ENCODE measurements around the gene PRKCA. TPM values are rescaled to one million over a fixed set of nuclear protein-coding genes. Genes with fewer than 3 reads are reported as not detected.

PRKCA gene
- total and polyA plus RNA-seq, 9 of the 15 experiments (the other 6 are each of a cell fraction or from before 2014, with no cell fraction given): 3.2 to 33.0 (median 17.8) TPM

GRCh38 chr17:66635386-66636045 is 333.1 kb downstream of the PRKCA start (continued):
- TF ChIP-seq HES1 (IDR thresholded peaks at IDR 0.05; ENCODE audit: low read depth) (no peak), SNAPC5 (CRISPR knock-in tag; IDR thresholded peaks at IDR 0.05) (no peak), NR4A1 (CRISPR knock-in tag; IDR thresholded peaks at IDR 0.05) (no peak), NR4A1 (tag; IDR thresholded peaks at IDR 0.05) (no peak), BRD9 (IDR thresholded peaks at IDR 0.05; ENCODE audit: low read depth, partially characterized antibody) (no peak), DMBX1 (CRISPR knock-in tag; IDR thresholded peaks at IDR 0.05; ENCODE audit: borderline replicate concordance) (no peak)

- TF ChIP-seq POLR2A (conservative IDR thresholded peaks at IDR 0.05): no peak
- TF ChIP-seq ZNF561 (CRISPR knock-in tag; conservative IDR thresholded peaks at IDR 0.05): no peak
- TF ChIP-seq HDGF (IDR thresholded peaks at IDR 0.05): no peak
- TF ChIP-seq SMAD2 (IDR thresholded peaks at IDR 0.05; ENCODE audit: low read depth, low read length): no peak
- TF ChIP-seq, protein P1, sequence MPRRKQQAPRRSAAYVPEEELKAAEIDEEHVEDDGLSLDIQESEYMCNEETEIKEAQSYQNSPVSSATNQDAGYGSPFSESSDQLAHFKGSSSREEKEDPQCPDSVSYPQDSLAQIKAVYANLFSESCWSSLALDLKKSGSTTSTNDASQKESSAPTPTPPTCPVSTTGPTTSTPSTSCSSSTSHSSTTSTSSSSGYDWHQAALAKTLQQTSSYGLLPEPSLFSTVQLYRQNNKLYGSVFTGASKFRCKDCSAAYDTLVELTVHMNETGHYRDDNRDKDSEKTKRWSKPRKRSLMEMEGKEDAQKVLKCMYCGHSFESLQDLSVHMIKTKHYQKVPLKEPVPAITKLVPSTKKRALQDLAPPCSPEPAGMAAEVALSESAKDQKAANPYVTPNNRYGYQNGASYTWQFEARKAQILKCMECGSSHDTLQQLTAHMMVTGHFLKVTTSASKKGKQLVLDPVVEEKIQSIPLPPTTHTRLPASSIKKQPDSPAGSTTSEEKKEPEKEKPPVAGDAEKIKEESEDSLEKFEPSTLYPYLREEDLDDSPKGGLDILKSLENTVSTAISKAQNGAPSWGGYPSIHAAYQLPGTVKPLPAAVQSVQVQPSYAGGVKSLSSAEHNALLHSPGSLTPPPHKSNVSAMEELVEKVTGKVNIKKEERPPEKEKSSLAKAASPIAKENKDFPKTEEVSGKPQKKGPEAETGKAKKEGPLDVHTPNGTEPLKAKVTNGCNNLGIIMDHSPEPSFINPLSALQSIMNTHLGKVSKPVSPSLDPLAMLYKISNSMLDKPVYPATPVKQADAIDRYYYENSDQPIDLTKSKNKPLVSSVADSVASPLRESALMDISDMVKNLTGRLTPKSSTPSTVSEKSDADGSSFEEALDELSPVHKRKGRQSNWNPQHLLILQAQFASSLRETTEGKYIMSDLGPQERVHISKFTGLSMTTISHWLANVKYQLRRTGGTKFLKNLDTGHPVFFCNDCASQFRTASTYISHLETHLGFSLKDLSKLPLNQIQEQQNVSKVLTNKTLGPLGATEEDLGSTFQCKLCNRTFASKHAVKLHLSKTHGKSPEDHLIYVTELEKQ (CRISPR knock-in tag; IDR thresholded peaks at IDR 0.05): no peak
- H3K36me3 ChIP-seq (ENCODE audit: control insufficient read depth, insufficient read depth, low read length): peaks cover under 1% of the 10 kb centered on the region; the same call in 1 of the 3 replicates
- H3K27me3 ChIP-seq (ENCODE audit: control insufficient read depth in 2 of 2, insufficient read depth in 2 of 2, low read length in 2 of 2): no peaks in the 10 kb centered on the region
- intact Hi-C loops (cut with micrococcal nuclease) (no loop called here), in situ Hi-C loops (cut with MboI) (no loop called here)
- 0 out of 2 replicates have a peak, but pooled peaks cover 4% of the 10 kb centered on the region for H4K20me1 ChIP-seq (replicated peaks; ENCODE audit: control insufficient read depth, insufficient read depth, low read length)
- no peaks in the 10 kb centered on the region for H3K9me3 ChIP-seq (replicated peaks; ENCODE audit: control insufficient read depth, insufficient read depth, low read depth, low read length)
- 53% methylated on average over 4 of the region's 4 CpGs for WGBS (ENCODE audit: insufficient coverage, low coverage, missing lambda C conversion rate)
- DNase-seq (ENCODE audit: extremely low read depth in 1 of 4, low spot score in 3 of 4) (no peak), ATAC-seq (no peak), FAIRE-seq (no peak)
- no peak overlapping the region for H3K27ac ChIP-seq (ENCODE audit: extremely low read depth, low read depth, low read length)
- no peaks in the 10 kb centered on the region for H3K79me2 ChIP-seq (ENCODE audit: control insufficient read depth, insufficient read depth, low read length)
- POLR2A ChIA-PET: no interaction called here
- no peak overlapping the region for H2AFZ ChIP-seq (ENCODE audit: low read depth, low read length)
- no peaks in the 10 kb centered on the region for H3K9me1 ChIP-seq (ENCODE audit: control insufficient read depth, insufficient read depth, low read length)
- no peaks in the 10 kb centered on the region for H3K4me1 ChIP-seq (replicated peaks in 1 of 2; ENCODE audit: control insufficient read depth in 2 of 2, insufficient read depth in 2 of 2, low read length in 2 of 2)
- CTCF ChIA-PET (ENCODE audit: low intra/inter-chr PET ratio): no interaction called here
- no TSS peak for BruUV-seq (replicated peaks)
- H3K9ac ChIP-seq (ENCODE audit: insufficient read depth in 1 of 2, low read depth in 2 of 2, low read length in 2 of 2): no peak overlapping the region
- H3K4me3 ChIP-seq: no peak overlapping the region
- no peak overlapping the region for H3K4me2 ChIP-seq (ENCODE audit: insufficient read depth, low read length)
These were observed 333.7 kb downstream of the PRKCA start for GRCh38 chr17:66636111-66636510.

All from K562 (cell line).